Vagina (tissue), 2 donors: ENCODE data around the gene PPOX. TPM values are rescaled to one million over a fixed set of nuclear protein-coding genes. Genes with fewer than 3 reads are reported as not detected.

ENCODE experiments used
- DNase-seq, 2 donors: peaks; one replicate each; pipeline ENCODE4 v3.0.0-alpha.2; 2017; ENCODE audit errors: extremely low spot score in 2 of 2
- H3K27ac ChIP-seq: fragments of 200-600 bp; sonication (generic); one replicate; pipeline ENCODE4 v1.5.1; 2019
- H3K27me3 ChIP-seq: fragments of 200-600 bp; sonication (generic); one replicate; pipeline ENCODE4 v1.5.1; 2019
- H3K36me3 ChIP-seq, 2 donors: fragments of 200-600 bp; sonication (generic); one replicate each; pipeline ENCODE4 v1.5.1; 2017 to 2019
- H3K4me1 ChIP-seq: fragments of 200-600 bp; sonication (generic); one replicate; pipeline ENCODE4 v1.5.1; 2019
- H3K4me3 ChIP-seq, 2 donors: fragments of 200-600 bp; sonication (generic); 1 replicate in 1 of 2; 2 replicates in 1 of 2; pipeline ENCODE4 v1.5.1; 2016 to 2019
- H3K9me3 ChIP-seq: fragments of 200-600 bp; sonication (generic); one replicate; pipeline ENCODE4 v1.5.1; 2019
- CTCF ChIP-seq, 3 experiments: fragments of 450-650 bp in 2 of 3; fragments of 200-600 bp in 1 of 3; sonication (generic) in 1 of 3; IDR thresholded peaks; one replicate each; pipeline ENCODE4 v1.5.1; 2017 to 2019; ENCODE audit warnings: antibody characterized with exemption in 3 of 3, mild to moderate bottlenecking in 2 of 3, moderate library complexity in 2 of 3
- POLR2A ChIP-seq, 2 donors: fragments of 450-650 bp; IDR thresholded peaks; one replicate each; pipeline ENCODE4 v1.6.1; 2017; ENCODE audit warnings: antibody characterized with exemption in 2 of 2, mild to moderate bottlenecking in 2 of 2, moderate library complexity in 2 of 2
- POLR2AphosphoS5 ChIP-seq, 2 donors: sonication (generic); formaldehyde crosslinking; IDR thresholded peaks; one replicate each; pipeline ENCODE4 v1.9.0; 2017; ENCODE audit warnings: antibody characterized with exemption in 2 of 2, mild to moderate bottlenecking in 2 of 2, low read depth in 1 of 2; ENCODE audit not compliant: insufficient read depth in 1 of 2
- intact Hi-C: fragments of 100-400 bp; cut with DNase I; formaldehyde crosslinking; loops from one replicate; pipeline ENCODE4 v1.15.1; 2023
- total RNA-seq: library from RNA; depleted of rRNA; stranded (reverse); fragments of >200 nt; gene quantifications from one replicate; pipeline ENCODE4 v1.2.3, GENCODE V29; 2016

Gene PPOX
- total RNA-seq, 1 donor from 2014 or later: 16.7 TPM

GRCh38 chr1:161192476-161193465 is 26.5 kb downstream of the PPOX start:
- no peaks in the 10 kb centered on the region for H3K27me3 ChIP-seq
- H3K4me1 ChIP-seq: peaks cover 48% of the 10 kb centered on the region
- H3K4me3 ChIP-seq: peak overlapping the region in 1 of 2 donors; percentile 11
- H3K27ac ChIP-seq: peak overlapping the region; percentile 59
- intact Hi-C loops: loop anchor here (10.0 kb wide), 1 partner anchor 192 kb away; no protein-coding TSS in a partner anchor
- DNase-seq: no peak
- H3K9me3 ChIP-seq: no peaks in the 10 kb centered on the region
- peak; percentile 55 to 86 (median 79) for TF ChIP-seq CTCF (IDR thresholded peaks at IDR 0.05)
- TF ChIP-seq POLR2AphosphoS5 (IDR thresholded peaks at IDR 0.05; ENCODE audit: insufficient read depth in 1 of 2, low read depth in 1 of 2): no peak
- peaks cover 0 to 16% of the 10 kb centered on the region in 2 donors for H3K36me3 ChIP-seq

GRCh38 chr1:161193561-161194235 is 27.5 kb downstream of the PPOX start:
- peak overlapping the region; percentile 59 for H3K27ac ChIP-seq
- DNase-seq: no peak
- peaks cover 0 to 16% of the 10 kb centered on the region in 2 donors for H3K36me3 ChIP-seq
- intact Hi-C loops: loop anchor here (10.0 kb wide), 1 partner anchor 191 kb away; no protein-coding TSS in a partner anchor
- H3K4me3 ChIP-seq: peak overlapping the region in 1 of 2 donors; percentile 11
- TF ChIP-seq POLR2A (IDR thresholded peaks at IDR 0.05) (no peak), POLR2AphosphoS5 (IDR thresholded peaks at IDR 0.05; ENCODE audit: insufficient read depth in 1 of 2, low read depth in 1 of 2) (peak in 1 of 2 donors; percentile 46), CTCF (IDR thresholded peaks at IDR 0.05) (no peak)
- H3K9me3 ChIP-seq: no peaks in the 10 kb centered on the region
- H3K27me3 ChIP-seq: no peaks in the 10 kb centered on the region
- peaks cover 57% of the 10 kb centered on the region for H3K4me1 ChIP-seq

GRCh38 chr1:161195171-161195570 is 28.9 kb downstream of the PPOX start:
- H3K27ac ChIP-seq: no peak overlapping the region
- no peak for DNase-seq
- H3K4me1 ChIP-seq: peaks cover 72% of the 10 kb centered on the region
- peak overlapping the region in 1 of 2 donors; percentile 24 for H3K4me3 ChIP-seq
- TF ChIP-seq CTCF (IDR thresholded peaks at IDR 0.05): no peak
- TF ChIP-seq POLR2A (IDR thresholded peaks at IDR 0.05): no peak
- TF ChIP-seq POLR2AphosphoS5 (IDR thresholded peaks at IDR 0.05; ENCODE audit: insufficient read depth in 1 of 2, low read depth in 1 of 2): no peak
- H3K27me3 ChIP-seq: no peaks in the 10 kb centered on the region
- intact Hi-C loops: loop anchor here (10.0 kb wide), 1 partner anchor 190 kb away; no protein-coding TSS in a partner anchor
- H3K9me3 ChIP-seq: no peaks in the 10 kb centered on the region
- peaks cover 0 to 16% of the 10 kb centered on the region in 2 donors for H3K36me3 ChIP-seq

- H3K27ac ChIP-seq: peak overlapping the region; percentile 97
- peaks cover 0 to 10% of the 10 kb centered on the region in 2 donors for H3K36me3 ChIP-seq
- no peaks in the 10 kb centered on the region for H3K9me3 ChIP-seq
- DNase-seq: no peak
- intact Hi-C loops: loop anchor here (10.0 kb wide), 1 partner anchor 189 kb away; no protein-coding TSS in a partner anchor
- no peak for TF ChIP-seq POLR2AphosphoS5 (IDR thresholded peaks at IDR 0.05; ENCODE audit: insufficient read depth in 1 of 2, low read depth in 1 of 2)
- no peak for TF ChIP-seq POLR2A (IDR thresholded peaks at IDR 0.05)
- TF ChIP-seq CTCF (IDR thresholded peaks at IDR 0.05): no peak
- no peaks in the 10 kb centered on the region for H3K27me3 ChIP-seq
- H3K4me3 ChIP-seq: peak overlapping the region in 1 of 2 donors; percentile 24
- H3K4me1 ChIP-seq: peaks cover 81% of the 10 kb centered on the region
Observed at GRCh38 chr1:161196111-161196510, 29.9 kb downstream of the PPOX start.
